Subcutaneous adipose tissue (tissue), 4 donors: ENCODE data around the gene C19orf81. TPM values are rescaled to one million over a fixed set of nuclear protein-coding genes. Genes with fewer than 3 reads are reported as not detected.

ENCODE experiments used
- total RNA-seq, 4 donors: library from RNA; depleted of rRNA; stranded (reverse); fragments of >200 nt; gene quantifications; one replicate each; pipeline ENCODE4 v1.1.0, GENCODE V29; 2016
- TF ChIP-seq, protein P1 (sequence below): fragments of 450-650 bp; IDR thresholded peaks from one replicate; pipeline ENCODE4 v1.5.1; 2016; ENCODE audit warnings: low read depth, mild to moderate bottlenecking, control low read depth, antibody characterized with exemption, moderate library complexity

Gene C19orf81
- total RNA-seq, 4 donors from 2014 or later, result 1.9 TPM; not detected in 3

DNA sequence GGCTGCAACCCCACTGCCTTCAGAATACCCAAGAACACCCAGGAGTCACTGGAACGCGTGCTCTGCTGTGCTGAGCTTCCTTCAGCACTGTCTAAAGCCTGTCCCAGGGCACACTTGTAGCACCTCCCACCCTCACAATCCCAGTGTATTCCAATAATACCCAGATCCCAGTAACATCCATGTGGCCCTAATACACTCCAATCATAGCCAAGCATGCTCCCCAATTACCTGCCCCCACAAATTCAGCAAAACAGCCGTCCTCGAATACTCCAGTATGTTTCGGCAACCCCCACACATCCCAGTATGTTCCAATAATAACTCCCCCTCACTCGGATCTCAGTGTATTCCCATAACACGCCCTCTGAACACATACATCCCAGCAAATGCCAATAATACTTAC lies 41.2 kb downstream of the C19orf81 start:
- TF ChIP-seq, protein P1, sequence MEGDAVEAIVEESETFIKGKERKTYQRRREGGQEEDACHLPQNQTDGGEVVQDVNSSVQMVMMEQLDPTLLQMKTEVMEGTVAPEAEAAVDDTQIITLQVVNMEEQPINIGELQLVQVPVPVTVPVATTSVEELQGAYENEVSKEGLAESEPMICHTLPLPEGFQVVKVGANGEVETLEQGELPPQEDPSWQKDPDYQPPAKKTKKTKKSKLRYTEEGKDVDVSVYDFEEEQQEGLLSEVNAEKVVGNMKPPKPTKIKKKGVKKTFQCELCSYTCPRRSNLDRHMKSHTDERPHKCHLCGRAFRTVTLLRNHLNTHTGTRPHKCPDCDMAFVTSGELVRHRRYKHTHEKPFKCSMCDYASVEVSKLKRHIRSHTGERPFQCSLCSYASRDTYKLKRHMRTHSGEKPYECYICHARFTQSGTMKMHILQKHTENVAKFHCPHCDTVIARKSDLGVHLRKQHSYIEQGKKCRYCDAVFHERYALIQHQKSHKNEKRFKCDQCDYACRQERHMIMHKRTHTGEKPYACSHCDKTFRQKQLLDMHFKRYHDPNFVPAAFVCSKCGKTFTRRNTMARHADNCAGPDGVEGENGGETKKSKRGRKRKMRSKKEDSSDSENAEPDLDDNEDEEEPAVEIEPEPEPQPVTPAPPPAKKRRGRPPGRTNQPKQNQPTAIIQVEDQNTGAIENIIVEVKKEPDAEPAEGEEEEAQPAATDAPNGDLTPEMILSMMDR, result no peak

DNA sequence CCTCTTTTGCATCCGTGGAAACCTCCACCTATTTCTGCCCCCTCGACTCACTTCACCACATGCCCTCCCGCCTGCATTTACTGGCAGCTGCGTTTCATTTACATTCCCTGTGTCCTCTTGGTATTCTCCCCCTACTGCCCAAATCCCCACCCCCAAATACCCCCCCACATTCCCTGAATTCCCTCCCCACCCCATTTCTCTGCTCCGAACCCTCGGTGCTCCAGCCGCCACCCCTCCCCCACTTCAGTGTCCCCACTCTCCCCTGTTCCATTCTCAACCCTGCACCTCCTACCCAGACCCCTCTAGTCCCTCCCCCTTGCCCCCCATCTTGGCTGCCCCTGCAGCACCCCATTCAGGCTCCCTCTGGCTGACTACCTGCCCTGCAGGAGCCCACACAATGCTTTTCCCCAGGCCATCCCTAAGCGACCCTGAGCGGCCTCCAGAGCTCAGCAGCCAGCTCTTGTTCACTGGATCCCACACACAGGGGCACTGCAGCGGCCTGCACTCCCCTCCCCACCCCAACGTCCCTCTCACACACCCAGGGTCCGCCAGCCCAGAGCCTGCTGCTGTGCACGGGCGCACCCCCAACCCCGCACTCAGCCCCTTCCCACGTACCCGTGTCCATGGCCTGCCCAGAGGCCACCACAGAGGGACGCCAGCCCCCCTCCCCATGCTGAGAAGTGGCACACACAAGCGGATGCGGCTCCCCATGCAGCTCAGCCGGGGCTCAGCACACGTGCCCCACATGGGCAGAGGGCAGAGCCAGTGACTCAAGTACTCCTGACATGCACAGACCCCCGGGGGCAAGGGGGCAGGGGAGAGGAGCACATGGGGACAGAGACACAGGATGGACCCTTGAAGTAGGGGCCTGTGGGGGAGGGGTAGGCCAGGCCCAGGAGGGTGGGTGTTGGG lies 44.1 kb downstream of the C19orf81 start:
- TF ChIP-seq, protein P1, result no peak

DNA sequence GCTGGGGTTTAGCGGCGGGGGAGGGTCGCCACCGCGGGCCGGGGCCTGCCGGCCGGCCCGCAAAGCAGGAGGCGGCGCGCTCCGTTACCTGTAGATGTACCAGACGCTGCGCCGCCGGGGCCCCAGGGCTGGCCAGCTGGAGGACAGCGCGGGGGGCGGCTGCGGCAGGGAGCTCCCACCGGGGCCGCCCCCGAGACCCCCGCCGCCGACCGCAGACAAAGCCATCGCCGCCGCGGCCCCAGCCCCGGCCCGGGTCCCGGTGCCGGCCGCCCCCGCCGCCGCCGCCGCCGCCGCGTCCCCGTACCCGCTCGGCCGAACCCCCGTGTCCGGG lies 45.5 kb downstream of the C19orf81 start:
- TF ChIP-seq, protein P1, result no peak

DNA sequence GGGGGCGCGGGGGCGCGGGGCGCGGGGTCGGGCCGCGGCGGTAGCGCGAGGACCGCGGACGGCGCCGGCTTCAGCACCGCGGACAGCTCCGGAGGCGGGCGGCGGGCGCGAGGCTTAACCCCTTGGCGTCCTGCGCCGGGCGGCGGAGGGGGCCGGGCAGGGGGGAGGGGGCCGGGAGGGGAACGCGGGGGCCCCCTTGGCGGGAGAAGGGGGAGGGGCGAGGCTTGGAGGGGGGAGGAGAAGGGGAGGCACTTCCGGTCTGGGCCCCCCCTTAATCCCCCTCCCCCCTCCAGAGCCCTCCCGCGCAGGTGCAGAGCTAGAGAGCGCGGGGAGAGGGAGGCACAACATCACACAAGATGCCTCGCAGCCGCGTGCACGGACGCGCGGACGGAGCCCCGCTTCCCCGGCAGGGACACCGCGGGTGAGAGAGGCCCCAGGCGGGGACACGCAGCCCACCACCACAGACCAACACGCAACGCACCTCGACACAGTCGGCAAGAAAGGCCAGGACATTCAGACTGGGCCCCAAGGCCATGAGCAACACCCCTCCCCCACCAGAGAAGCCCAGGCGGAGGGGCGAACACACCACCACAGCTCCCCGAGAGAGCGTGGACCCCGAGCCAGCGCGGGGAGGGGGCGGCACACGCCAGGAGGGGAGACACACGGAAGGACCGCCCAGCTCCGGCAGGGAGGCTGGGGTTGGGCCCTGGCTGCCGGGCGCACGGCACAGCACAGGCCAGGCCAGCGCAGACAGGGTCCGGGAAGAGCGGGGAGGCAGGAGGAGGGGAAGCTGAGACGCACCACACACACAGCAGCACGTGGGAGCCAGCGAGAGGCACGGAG lies 46.2 kb downstream of the C19orf81 start:
- TF ChIP-seq, protein P1, result no peak

DNA sequence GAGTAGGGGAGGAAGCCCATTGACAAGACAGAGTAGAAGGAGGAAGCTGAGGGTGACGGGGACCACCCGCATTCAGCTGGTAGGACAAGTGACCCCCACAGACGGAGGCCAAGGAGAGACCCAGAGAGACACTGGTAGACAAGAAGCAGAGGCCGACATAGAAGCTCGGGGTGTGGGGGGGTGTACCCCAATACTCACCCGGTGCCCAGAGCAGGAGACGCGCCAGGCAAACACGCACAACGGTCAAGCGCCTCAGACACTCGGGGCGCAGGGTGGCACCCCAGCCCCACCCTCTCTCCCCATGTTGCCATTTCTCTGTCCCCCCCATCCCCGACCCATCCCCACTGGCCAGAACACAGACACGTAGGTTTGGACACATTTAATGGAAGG lies 46.8 kb downstream of the C19orf81 start:
- TF ChIP-seq, protein P1, result no peak

DNA sequence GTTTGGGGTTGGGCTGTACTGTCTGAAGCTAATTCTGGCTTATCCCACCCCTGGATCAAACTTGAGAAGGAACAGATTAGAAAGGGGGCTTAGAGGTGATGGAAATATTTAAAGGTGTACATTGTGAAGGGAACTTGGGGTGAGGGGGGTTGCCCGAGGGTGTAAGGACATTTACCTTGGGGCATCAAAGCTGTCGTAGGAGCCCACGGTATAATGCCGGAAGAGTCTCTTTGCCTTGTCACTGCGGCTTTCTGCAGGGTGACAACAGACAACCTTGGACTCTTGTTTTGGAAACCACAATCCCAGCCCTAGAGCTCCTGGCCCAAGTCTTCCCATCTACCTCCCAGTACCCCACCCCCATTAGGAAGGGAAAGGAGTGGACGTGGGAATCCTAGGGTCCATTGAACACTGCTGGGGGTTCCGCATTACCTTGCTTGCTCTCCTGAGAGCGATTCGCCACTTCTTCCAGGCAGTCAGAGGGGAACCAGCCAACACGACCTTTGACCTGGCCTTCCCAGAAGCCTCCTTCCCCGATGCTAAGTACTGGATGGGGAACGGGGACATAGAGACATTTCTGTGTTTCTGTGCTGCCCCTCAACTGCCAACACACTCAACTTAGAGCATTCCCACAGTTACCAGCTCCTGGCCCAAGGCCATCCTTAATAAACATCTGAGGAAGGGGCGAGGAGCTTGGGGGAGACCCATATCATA lies 48.3 kb downstream of the C19orf81 start:
- TF ChIP-seq, protein P1, result no peak
